ENCODE data around the gene CCPG1.
A peak's percentile ranks its signal among the peaks of the same experiment; 100 is the strongest.

Gene CCPG1

GRCh38 chr15:55383687-55384086 lies 24.5 kb downstream of the CCPG1 start:
- DNase-seq = no peak

GRCh38 chr15:55381595-55381994 lies 26.6 kb downstream of the CCPG1 start:
- no peak for DNase-seq

GRCh38 chr15:55379095-55379494 lies 29.1 kb downstream of the CCPG1 start:
- no peak for DNase-seq

- no peak for DNase-seq
Measured at GRCh38 chr15:55372701-55373440, 35.3 kb downstream of the CCPG1 start.

GRCh38 chr15:55366981-55367380 lies 41.2 kb downstream of the CCPG1 start:
- DNase-seq = no peak

GRCh38 chr15:55362641-55363040 lies 45.5 kb downstream of the CCPG1 start:
- no peak for DNase-seq

GRCh38 chr15:55361048-55361447 lies 47.1 kb downstream of the CCPG1 start:
- DNase-seq = no peak

- no peak for DNase-seq
Measured at GRCh38 chr15:55360256-55360655, 47.9 kb downstream of the CCPG1 start.

GRCh38 chr15:55358471-55358870 lies 49.7 kb downstream of the CCPG1 start:
- no peak for DNase-seq

GRCh38 chr15:55357774-55358173 lies 50.4 kb downstream of the CCPG1 start:
- DNase-seq = peak; percentile 63

- no peak for DNase-seq
Measured at GRCh38 chr15:55356985-55357585, 51.1 kb downstream of the CCPG1 start.

GRCh38 chr15:55353025-55353424 lies 55.1 kb downstream of the CCPG1 start:
- no peak for DNase-seq

- DNase-seq = no peak
Measured at GRCh38 chr15:55349282-55349681, 58.9 kb downstream of the CCPG1 start.

- no peak for DNase-seq
Measured at GRCh38 chr15:55348281-55348778, 59.8 kb downstream of the CCPG1 start.

- peak; percentile 44 for DNase-seq
Measured at GRCh38 chr15:55344206-55344605, 64.0 kb downstream of the CCPG1 start.

GRCh38 chr15:55343168-55343567 lies 65.0 kb downstream of the CCPG1 start:
- DNase-seq = no peak

- DNase-seq = no peak
Measured at GRCh38 chr15:55337160-55337559, 71.0 kb downstream of the CCPG1 start.

GRCh38 chr15:55334997-55335396 lies 73.2 kb downstream of the CCPG1 start:
- DNase-seq = no peak

GRCh38 chr15:55334371-55334770 lies 73.8 kb downstream of the CCPG1 start:
- DNase-seq = no peak

- DNase-seq = no peak
Measured at GRCh38 chr15:55327387-55327786, 80.8 kb downstream of the CCPG1 start.

GRCh38 chr15:55322467-55322866 lies 85.7 kb downstream of the CCPG1 start:
- no peak for DNase-seq

GRCh38 chr15:55320963-55321362 lies 87.2 kb downstream of the CCPG1 start:
- DNase-seq = no peak

GRCh38 chr15:55320238-55320550 lies 88.0 kb downstream of the CCPG1 start:
- no peak for DNase-seq

GRCh38 chr15:55319537-55320237 lies 88.5 kb downstream of the CCPG1 start:
- peak; percentile 13 for DNase-seq
